Neural crest cell (in vitro differentiated cells): ENCODE measurements around the gene ISM2. TPM values are rescaled to one million over a fixed set of nuclear protein-coding genes. Genes with fewer than 3 reads are reported as not detected.

Source experiments
- DNase-seq: peaks from one replicate; pipeline ENCODE4 v3.0.0; 2021; ENCODE audit warnings: low read depth, mixed read lengths, low spot score
- H3K27ac Mint-ChIP-seq: one replicate; pipeline ENCODE4 v1.8.0; 2021; ENCODE audit warnings: mild to moderate bottlenecking, mixed read lengths; ENCODE audit not compliant: unreplicated experiment
- H3K27me3 Mint-ChIP-seq: 2 replicates; pipeline ENCODE4 v1.8.0; 2021; ENCODE audit warnings: low read depth, mild to moderate bottlenecking, mixed read lengths
- H3K36me3 Mint-ChIP-seq: 2 replicates; pipeline ENCODE4 v1.8.0; 2021; ENCODE audit warnings: low read depth, mild to moderate bottlenecking, mixed read lengths
- H3K4me1 Mint-ChIP-seq: 2 replicates; pipeline ENCODE4 v1.8.0; 2021; ENCODE audit warnings: mixed read lengths
- H3K4me3 Mint-ChIP-seq: one replicate; pipeline ENCODE4 v1.8.0; 2021; ENCODE audit warnings: mild to moderate bottlenecking, mixed read lengths
- H3K9me3 Mint-ChIP-seq: 2 replicates; pipeline ENCODE4 v1.8.0; 2021; ENCODE audit warnings: mixed read lengths
- total RNA-seq: library from RNA; stranded (reverse); gene quantifications from 2 replicates; pipeline ENCODE4 v1.2.1, GENCODE V29; 2021
- TF ChIP-seq, protein P1 (sequence below): fragments of 200-600 bp; sonication (generic); conservative IDR thresholded peaks from 2 replicates; pipeline ENCODE4 v1.5.0; 2021; ENCODE audit warnings: antibody characterized with exemption, mild to moderate bottlenecking

ISM2 gene
- total RNA-seq, 1 donor from 2014 or later: not detected

DNA sequence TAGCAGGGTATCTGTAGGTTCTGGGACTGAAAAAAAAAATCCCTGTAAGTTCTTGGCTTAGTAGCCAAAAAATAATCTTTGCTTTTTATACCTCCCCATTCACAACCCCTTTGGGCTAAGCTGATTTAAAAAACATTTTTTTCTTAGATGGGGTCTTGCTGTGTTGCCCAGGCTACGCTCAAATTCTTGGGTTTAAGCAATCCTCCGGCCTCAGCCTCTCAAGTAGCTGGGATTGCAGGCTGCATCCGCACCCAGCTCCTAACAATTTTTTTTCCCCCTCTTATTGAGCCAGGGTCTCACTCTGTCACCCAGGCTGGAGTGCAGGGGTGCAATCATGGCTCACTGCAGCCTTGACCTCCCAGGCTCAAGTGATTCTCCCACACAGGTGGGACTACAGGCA, 9.1 kb upstream of the ISM2 start:
- peaks cover 4% of the 10 kb centered on the region for H3K27me3 Mint-ChIP-seq
- H3K27ac Mint-ChIP-seq: peak overlapping the region; percentile 75
- TF ChIP-seq, protein P1, sequence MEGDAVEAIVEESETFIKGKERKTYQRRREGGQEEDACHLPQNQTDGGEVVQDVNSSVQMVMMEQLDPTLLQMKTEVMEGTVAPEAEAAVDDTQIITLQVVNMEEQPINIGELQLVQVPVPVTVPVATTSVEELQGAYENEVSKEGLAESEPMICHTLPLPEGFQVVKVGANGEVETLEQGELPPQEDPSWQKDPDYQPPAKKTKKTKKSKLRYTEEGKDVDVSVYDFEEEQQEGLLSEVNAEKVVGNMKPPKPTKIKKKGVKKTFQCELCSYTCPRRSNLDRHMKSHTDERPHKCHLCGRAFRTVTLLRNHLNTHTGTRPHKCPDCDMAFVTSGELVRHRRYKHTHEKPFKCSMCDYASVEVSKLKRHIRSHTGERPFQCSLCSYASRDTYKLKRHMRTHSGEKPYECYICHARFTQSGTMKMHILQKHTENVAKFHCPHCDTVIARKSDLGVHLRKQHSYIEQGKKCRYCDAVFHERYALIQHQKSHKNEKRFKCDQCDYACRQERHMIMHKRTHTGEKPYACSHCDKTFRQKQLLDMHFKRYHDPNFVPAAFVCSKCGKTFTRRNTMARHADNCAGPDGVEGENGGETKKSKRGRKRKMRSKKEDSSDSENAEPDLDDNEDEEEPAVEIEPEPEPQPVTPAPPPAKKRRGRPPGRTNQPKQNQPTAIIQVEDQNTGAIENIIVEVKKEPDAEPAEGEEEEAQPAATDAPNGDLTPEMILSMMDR: no peak
- H3K9me3 Mint-ChIP-seq: peaks cover 4% of the 10 kb centered on the region
- no peak overlapping the region for H3K4me3 Mint-ChIP-seq
- no peak for DNase-seq
- H3K36me3 Mint-ChIP-seq: peaks cover 12% of the 10 kb centered on the region
- no peaks in the 10 kb centered on the region for H3K4me1 Mint-ChIP-seq

DNA sequence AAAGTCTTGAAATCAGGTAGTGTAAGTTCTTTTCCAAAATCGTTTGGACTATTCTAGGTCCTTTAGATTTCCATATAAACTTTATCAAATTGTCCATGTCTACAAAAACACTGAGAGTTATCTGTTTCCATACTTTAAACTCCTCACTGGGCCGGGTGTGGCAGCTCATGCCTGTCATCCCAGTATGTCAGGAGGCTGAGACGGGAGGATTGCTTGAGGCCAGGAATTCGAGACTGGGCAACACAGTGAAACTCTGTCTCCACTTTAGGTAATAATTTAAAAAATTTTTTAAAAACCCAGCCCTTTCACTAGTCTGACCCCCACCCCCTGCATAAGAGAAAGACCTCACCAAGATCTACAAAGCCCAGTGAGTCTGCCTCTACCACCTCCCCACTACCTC, 6.4 kb upstream of the ISM2 start:
- H3K27me3 Mint-ChIP-seq: peaks cover 18% of the 10 kb centered on the region
- H3K4me1 Mint-ChIP-seq: no peaks in the 10 kb centered on the region
- no peak overlapping the region for H3K4me3 Mint-ChIP-seq
- DNase-seq: no peak
- H3K36me3 Mint-ChIP-seq: peaks cover 6% of the 10 kb centered on the region
- peaks cover 4% of the 10 kb centered on the region for H3K9me3 Mint-ChIP-seq
- no peak overlapping the region for H3K27ac Mint-ChIP-seq
- TF ChIP-seq, protein P1: no peak

DNA sequence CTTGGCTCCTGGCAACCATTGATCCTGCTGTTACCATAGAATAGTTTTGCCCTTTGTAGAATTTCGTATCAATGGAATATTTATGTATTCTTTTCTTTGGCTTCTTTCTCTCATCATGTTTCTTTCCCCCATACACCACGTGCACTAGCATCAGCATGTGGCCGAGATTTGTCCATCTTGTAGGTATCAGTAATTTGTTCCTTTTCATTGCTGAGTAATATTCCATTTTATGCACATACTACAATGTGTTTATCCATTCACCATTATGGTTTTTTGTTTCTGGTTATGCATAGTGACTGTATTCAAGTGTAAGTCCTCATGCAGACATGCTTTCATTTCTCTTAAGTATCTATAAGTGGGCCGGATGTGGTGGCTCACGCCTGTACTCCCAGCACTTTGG, 4.5 kb upstream of the ISM2 start:
- H3K4me3 Mint-ChIP-seq: no peak overlapping the region
- no peaks in the 10 kb centered on the region for H3K4me1 Mint-ChIP-seq
- DNase-seq: no peak
- peaks cover 4% of the 10 kb centered on the region for H3K9me3 Mint-ChIP-seq
- TF ChIP-seq, protein P1: no peak
- peaks cover 28% of the 10 kb centered on the region for H3K27me3 Mint-ChIP-seq
- H3K36me3 Mint-ChIP-seq: peaks cover 6% of the 10 kb centered on the region
- no peak overlapping the region for H3K27ac Mint-ChIP-seq

DNA sequence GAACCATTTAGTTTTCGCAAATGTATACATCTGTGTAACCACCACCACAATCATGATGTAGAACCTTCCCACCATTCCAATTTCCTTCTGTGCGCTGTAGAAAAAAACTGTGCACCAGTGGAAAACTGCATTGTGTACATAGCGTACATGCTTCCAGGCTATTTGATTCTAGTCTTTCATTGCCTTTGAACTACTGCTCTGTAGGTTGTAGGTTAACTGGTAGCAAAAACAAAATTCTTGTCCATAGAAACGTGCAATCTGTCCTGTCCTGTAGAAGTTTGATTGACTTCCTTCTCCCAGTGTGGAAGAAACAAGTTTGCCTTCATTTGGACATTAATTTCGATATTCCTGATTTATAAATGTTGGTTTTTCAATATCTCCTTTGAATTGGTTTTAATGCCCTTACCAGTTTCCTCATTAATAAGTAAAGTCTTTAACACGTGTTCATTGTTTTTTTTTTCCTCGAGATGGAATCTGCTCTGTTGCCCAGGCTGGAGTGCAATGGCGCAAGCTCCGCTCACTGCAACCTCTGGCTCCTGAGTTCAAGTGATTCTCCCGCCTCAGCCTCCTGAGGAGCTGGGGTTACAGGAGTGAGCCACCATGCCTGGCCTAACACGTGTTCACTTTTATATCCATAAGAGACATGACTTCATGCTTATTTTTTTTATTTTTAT, 3.6 kb upstream of the ISM2 start:
- H3K4me3 Mint-ChIP-seq: no peak overlapping the region
- peaks cover 4% of the 10 kb centered on the region for H3K9me3 Mint-ChIP-seq
- no peak for DNase-seq
- peaks cover 4% of the 10 kb centered on the region for H3K36me3 Mint-ChIP-seq
- TF ChIP-seq, protein P1: no peak
- H3K27ac Mint-ChIP-seq: no peak overlapping the region
- H3K27me3 Mint-ChIP-seq: peaks cover 37% of the 10 kb centered on the region
- peaks cover 4% of the 10 kb centered on the region for H3K4me1 Mint-ChIP-seq

DNA sequence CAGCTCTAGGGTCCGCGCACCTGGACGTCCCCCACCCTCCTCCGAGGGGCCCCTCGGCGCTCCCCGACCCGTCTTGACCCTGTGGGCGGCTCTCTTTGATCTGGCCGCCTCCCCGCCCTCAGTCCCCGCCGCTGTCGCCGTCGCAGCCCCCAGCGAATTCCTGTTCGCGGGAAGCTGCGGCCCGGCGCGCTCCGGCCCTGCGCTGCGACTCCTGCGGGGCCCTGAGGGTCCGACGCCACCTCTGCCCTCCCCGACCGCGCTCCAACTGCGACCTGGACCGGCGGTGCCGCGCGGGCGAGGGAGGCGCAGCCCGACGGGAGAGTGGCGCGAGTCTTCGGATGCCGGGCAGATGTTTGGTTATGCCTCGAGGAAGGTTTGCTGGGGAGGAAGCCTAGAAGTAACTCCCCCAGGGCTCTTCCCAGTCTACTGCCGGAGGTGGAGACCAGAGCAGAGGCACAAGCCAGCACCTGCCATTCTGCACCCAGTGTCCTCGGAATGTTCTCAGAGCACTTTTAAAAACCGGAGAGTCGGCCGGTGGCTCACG, 440 bp upstream of the ISM2 start:
- H3K36me3 Mint-ChIP-seq: peaks cover 4% of the 10 kb centered on the region
- H3K27me3 Mint-ChIP-seq: peaks cover 55% of the 10 kb centered on the region
- TF ChIP-seq, protein P1: no peak
- peaks cover 4% of the 10 kb centered on the region for H3K9me3 Mint-ChIP-seq
- peaks cover 4% of the 10 kb centered on the region for H3K4me1 Mint-ChIP-seq
- no peak for DNase-seq
- no peak overlapping the region for H3K27ac Mint-ChIP-seq
- peak overlapping the region; percentile 64 for H3K4me3 Mint-ChIP-seq
